Osteocyte (in vitro differentiated cells): Measurements from ENCODE around the gene KIAA0586. TPM values are rescaled to one million over a fixed set of nuclear protein-coding genes. Genes with fewer than 3 reads are reported as not detected.
A peak's percentile ranks its signal among the peaks of the same experiment; 100 is the strongest.

ENCODE experiments used
- DNase-seq: peaks from one replicate; pipeline ENCODE4 v3.0.0; 2021; ENCODE audit warnings: mixed read lengths; ENCODE audit not compliant: unreplicated experiment; ENCODE audit errors: extremely low spot score
- H3K27ac Mint-ChIP-seq: one replicate; pipeline ENCODE4 v1.8.0; 2021; ENCODE audit warnings: mild to moderate bottlenecking, mixed read lengths; ENCODE audit not compliant: unreplicated experiment
- H3K27me3 Mint-ChIP-seq: one replicate; pipeline ENCODE4 v1.8.0; 2021; ENCODE audit warnings: mixed read lengths; ENCODE audit not compliant: unreplicated experiment
- H3K36me3 Mint-ChIP-seq: one replicate; pipeline ENCODE4 v1.8.0; 2021; ENCODE audit warnings: mixed read lengths; ENCODE audit not compliant: unreplicated experiment
- H3K4me1 Mint-ChIP-seq: one replicate; pipeline ENCODE4 v1.8.0; 2021; ENCODE audit warnings: mixed read lengths; ENCODE audit not compliant: unreplicated experiment
- H3K4me3 Mint-ChIP-seq: one replicate; pipeline ENCODE4 v1.8.0; 2021; ENCODE audit warnings: mild to moderate bottlenecking, moderate library complexity, mixed read lengths; ENCODE audit not compliant: unreplicated experiment
- H3K9me3 Mint-ChIP-seq: one replicate; pipeline ENCODE4 v1.8.0; 2021; ENCODE audit warnings: mixed read lengths; ENCODE audit not compliant: unreplicated experiment
- total RNA-seq: library from RNA; stranded (reverse); gene quantifications from 2 replicates; pipeline ENCODE4 v1.2.1, GENCODE V29; 2021
- TF ChIP-seq, protein P1 (sequence below): fragments of 200-600 bp; sonication (generic); IDR thresholded peaks from 2 replicates; pipeline ENCODE4 v1.5.0; 2021; ENCODE audit warnings: antibody characterized with exemption, mild to moderate bottlenecking, moderate library complexity

KIAA0586 gene
- total RNA-seq, 1 donor from 2014 or later = 19.0 TPM

GRCh38 chr14:58488550-58488949 lies 61.0 kb downstream of the KIAA0586 start:
- Mint-ChIP-seq H3K4me3 (no peak overlapping the region), H3K9me3 (peaks cover 4% of the 10 kb centered on the region), H3K27me3 (no peaks in the 10 kb centered on the region), H3K4me1 (peaks cover 24% of the 10 kb centered on the region), H3K36me3 (peaks cover 6% of the 10 kb centered on the region), H3K27ac (peak overlapping the region; percentile 79)
- TF ChIP-seq, protein P1, sequence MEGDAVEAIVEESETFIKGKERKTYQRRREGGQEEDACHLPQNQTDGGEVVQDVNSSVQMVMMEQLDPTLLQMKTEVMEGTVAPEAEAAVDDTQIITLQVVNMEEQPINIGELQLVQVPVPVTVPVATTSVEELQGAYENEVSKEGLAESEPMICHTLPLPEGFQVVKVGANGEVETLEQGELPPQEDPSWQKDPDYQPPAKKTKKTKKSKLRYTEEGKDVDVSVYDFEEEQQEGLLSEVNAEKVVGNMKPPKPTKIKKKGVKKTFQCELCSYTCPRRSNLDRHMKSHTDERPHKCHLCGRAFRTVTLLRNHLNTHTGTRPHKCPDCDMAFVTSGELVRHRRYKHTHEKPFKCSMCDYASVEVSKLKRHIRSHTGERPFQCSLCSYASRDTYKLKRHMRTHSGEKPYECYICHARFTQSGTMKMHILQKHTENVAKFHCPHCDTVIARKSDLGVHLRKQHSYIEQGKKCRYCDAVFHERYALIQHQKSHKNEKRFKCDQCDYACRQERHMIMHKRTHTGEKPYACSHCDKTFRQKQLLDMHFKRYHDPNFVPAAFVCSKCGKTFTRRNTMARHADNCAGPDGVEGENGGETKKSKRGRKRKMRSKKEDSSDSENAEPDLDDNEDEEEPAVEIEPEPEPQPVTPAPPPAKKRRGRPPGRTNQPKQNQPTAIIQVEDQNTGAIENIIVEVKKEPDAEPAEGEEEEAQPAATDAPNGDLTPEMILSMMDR = no peak
- no peak for DNase-seq

GRCh38 chr14:58491593-58491992 lies 64.1 kb downstream of the KIAA0586 start:
- DNase-seq = no peak
- no peaks in the 10 kb centered on the region for H3K27me3 Mint-ChIP-seq
- H3K4me3 Mint-ChIP-seq = no peak overlapping the region

DNA sequence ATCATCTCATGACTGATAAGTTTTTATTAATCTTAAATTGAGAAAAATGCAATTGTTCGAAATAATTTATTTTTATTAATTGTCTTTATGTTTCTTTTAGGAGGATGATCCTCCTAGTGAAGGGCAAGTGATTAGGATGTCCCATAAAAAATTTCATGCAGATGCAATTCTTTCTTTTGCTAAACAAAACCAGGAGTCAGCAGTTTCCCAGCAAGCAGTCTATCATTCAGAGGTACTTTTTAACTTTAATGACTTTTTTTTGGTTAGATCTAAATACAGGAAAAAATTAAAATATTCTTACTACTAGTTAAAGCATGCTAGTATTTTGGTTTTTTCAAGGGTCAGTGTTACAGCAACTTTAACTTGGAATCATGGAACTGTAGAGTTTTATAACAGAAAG lies 64.5 kb downstream of the KIAA0586 start:
- TF ChIP-seq, protein P1 = no peak
- H3K36me3 Mint-ChIP-seq = peaks cover 4% of the 10 kb centered on the region
- DNase-seq = no peak
- no peaks in the 10 kb centered on the region for H3K9me3 Mint-ChIP-seq
- peak overlapping the region; percentile 3 for H3K27ac Mint-ChIP-seq
- H3K4me3 Mint-ChIP-seq = no peak overlapping the region
- no peaks in the 10 kb centered on the region for H3K27me3 Mint-ChIP-seq
- H3K4me1 Mint-ChIP-seq = peaks cover 24% of the 10 kb centered on the region

More at GRCh38 chr14:58491593-58491992, 64.1 kb downstream of the KIAA0586 start:
- TF ChIP-seq, protein P1 = no peak
- peaks cover 24% of the 10 kb centered on the region for H3K4me1 Mint-ChIP-seq
- peaks cover 4% of the 10 kb centered on the region for H3K36me3 Mint-ChIP-seq
- peak overlapping the region; percentile 41 for H3K27ac Mint-ChIP-seq
- no peaks in the 10 kb centered on the region for H3K9me3 Mint-ChIP-seq

- H3K4me1 Mint-ChIP-seq = no peaks in the 10 kb centered on the region
- H3K9me3 Mint-ChIP-seq = no peaks in the 10 kb centered on the region
- H3K27ac Mint-ChIP-seq = no peak overlapping the region
- H3K4me3 Mint-ChIP-seq = no peak overlapping the region
- no peaks in the 10 kb centered on the region for H3K27me3 Mint-ChIP-seq
- peaks cover 6% of the 10 kb centered on the region for H3K36me3 Mint-ChIP-seq
- TF ChIP-seq, protein P1 = peak; percentile 90
- no peak for DNase-seq
These were observed 73.8 kb downstream of the KIAA0586 start for GRCh38 chr14:58501214-58501816.

- Mint-ChIP-seq H3K4me3 (no peak overlapping the region), H3K9me3 (peaks cover 10% of the 10 kb centered on the region), H3K27me3 (no peaks in the 10 kb centered on the region), H3K4me1 (no peaks in the 10 kb centered on the region), H3K27ac (no peak overlapping the region), H3K36me3 (peaks cover 25% of the 10 kb centered on the region)
- no peak for DNase-seq
- TF ChIP-seq, protein P1 = no peak
These were observed 85.8 kb downstream of the KIAA0586 start for GRCh38 chr14:58513272-58513671.
